Dermis blood vessel endothelial cell (primary cell): ENCODE measurements around the gene UBL5. TPM values are rescaled to one million over a fixed set of nuclear protein-coding genes. Genes with fewer than 3 reads are reported as not detected.
"Not testable (repeated sequence)": the region's sequence is repeated elsewhere in the genome, so short reads cannot be mapped to it uniquely, and the experiment has no call there.

Source experiments
- DNase-seq: peaks from one replicate; pipeline ENCODE4 v3.0.0; 2010
- total RNA-seq: library from RNA; depleted of rRNA; stranded (reverse); fragments of >200 nt; gene quantifications from 2 replicates; pipeline ENCODE4 v1.2.3, GENCODE V29; 2014

Gene UBL5
- 116 and 361 TPM in 2 replicates for total RNA-seq

GRCh38 chr19:9827289-9828238 lies at the start of gene UBL5:
UBL5 (plus strand) TSS chr19:9827918; CDS start chr19:9828338, 420 bp downstream.
- DNase-seq, result peak; percentile 90

- DNase-seq, result no peak
These were observed 45.4 kb upstream of the UBL5 start for GRCh38 chr19:9782338-9782737.

- DNase-seq, result not testable (repeated sequence)
These were observed 43.6 kb upstream of the UBL5 start for GRCh38 chr19:9784163-9784496.

GRCh38 chr19:9785367-9786331 lies 42.1 kb upstream of the UBL5 start:
- peak; percentile 97 for DNase-seq

GRCh38 chr19:9786342-9786741 lies 41.4 kb upstream of the UBL5 start:
- no peak for DNase-seq

- no peak for DNase-seq
These were observed 40.9 kb upstream of the UBL5 start for GRCh38 chr19:9786819-9787218.

GRCh38 chr19:9788604-9789003 lies 39.1 kb upstream of the UBL5 start:
- not testable (repeated sequence) for DNase-seq

- DNase-seq, result no peak
These were observed 38.7 kb upstream of the UBL5 start for GRCh38 chr19:9789066-9789465.

- DNase-seq, result not testable (repeated sequence)
These were observed 38.1 kb upstream of the UBL5 start for GRCh38 chr19:9789579-9789978.

GRCh38 chr19:9791073-9791367 lies 36.7 kb upstream of the UBL5 start:
- DNase-seq, result not testable (repeated sequence)

GRCh38 chr19:9791552-9792205 lies 36.0 kb upstream of the UBL5 start:
- peak; percentile 97 for DNase-seq

- peak; percentile 96 for DNase-seq
These were observed 35.3 kb upstream of the UBL5 start for GRCh38 chr19:9792206-9793070.

GRCh38 chr19:9793071-9793591 lies 34.6 kb upstream of the UBL5 start:
- DNase-seq, result peak; percentile 58

GRCh38 chr19:9796113-9796773 lies 31.5 kb upstream of the UBL5 start:
- peak; percentile 96 for DNase-seq

GRCh38 chr19:9797871-9798270 lies 29.8 kb upstream of the UBL5 start:
- DNase-seq, result no peak

GRCh38 chr19:9799162-9799561 lies 28.6 kb upstream of the UBL5 start:
- no peak for DNase-seq

GRCh38 chr19:9801976-9802375 lies 25.7 kb upstream of the UBL5 start:
- DNase-seq, result no peak

- DNase-seq, result no peak
These were observed 20.9 kb upstream of the UBL5 start for GRCh38 chr19:9806803-9807202.

GRCh38 chr19:9808855-9809824 lies 18.6 kb upstream of the UBL5 start:
- DNase-seq, result no peak

- DNase-seq, result no peak
These were observed 16.6 kb upstream of the UBL5 start for GRCh38 chr19:9811139-9811538.
